HG02885 (cell line): Measurements from ENCODE around the gene TACC2.
"Not testable (repeated sequence)": the region's sequence is repeated elsewhere in the genome, so short reads cannot be mapped to it uniquely, and the experiment has no call there.

Source experiments
- ATAC-seq: cut with Tn5 transposase; IDR thresholded peaks from one replicate; pipeline ENCODE4 v1.9.1; 2021; ENCODE audit warnings: mild to moderate bottlenecking; ENCODE audit not compliant: unreplicated experiment, poor library complexity

The TACC2 gene

GRCh38 chr10:122086416-122087240, 97.7 kb downstream of the TACC2 start:
- ATAC-seq: no peak

DNA sequence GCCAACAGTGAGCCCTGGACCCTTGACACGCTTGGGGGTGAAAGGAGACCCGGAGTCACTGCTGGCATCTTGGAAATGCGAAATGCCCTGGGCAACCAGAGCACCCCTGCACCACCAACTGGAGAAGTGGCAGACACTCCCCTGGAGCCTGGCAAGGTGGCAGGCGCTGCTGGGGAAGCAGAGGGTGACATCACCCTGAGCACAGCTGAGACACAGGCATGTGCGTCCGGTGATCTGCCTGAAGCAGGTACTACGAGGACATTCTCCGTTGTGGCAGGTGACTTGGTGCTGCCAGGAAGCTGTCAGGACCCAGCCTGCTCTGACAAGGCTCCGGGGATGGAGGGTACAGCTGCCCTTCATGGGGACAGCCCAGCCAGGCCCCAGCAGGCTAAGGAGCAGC, 98.5 kb downstream of the TACC2 start:
- ATAC-seq: no peak

DNA sequence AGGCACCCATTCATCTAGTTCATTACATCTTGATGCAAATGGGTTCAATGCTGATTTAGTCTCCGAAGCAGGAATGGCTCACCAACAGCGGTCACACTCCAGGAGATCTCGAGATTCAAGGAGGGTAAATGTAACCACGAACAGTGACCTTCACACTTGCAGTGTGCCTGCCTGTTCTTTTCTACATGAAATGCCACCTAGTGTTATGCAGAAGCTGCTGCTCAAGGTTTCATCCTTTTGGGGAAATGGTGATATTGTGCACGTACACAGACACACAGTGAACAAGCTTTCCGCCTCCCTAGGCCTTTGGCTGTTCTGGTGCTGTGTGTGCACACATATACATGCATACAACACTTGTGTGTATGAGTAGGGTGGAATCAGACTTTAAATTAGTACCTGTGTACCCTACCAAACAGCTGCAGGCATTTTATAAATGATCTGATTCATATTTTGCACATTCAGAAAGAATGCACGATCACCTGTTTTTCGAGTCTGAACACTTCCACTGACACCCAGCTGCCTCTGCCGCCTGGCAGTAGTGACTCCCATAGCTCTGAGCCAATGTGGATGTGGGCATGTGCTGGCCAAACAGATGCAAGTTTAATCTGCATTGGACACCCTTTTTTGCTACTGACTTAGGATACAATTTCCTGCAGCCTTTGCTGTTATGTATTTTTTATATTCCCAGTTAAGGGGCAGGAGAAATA, 100.5 kb downstream of the TACC2 start:
- ATAC-seq: no peak

DNA sequence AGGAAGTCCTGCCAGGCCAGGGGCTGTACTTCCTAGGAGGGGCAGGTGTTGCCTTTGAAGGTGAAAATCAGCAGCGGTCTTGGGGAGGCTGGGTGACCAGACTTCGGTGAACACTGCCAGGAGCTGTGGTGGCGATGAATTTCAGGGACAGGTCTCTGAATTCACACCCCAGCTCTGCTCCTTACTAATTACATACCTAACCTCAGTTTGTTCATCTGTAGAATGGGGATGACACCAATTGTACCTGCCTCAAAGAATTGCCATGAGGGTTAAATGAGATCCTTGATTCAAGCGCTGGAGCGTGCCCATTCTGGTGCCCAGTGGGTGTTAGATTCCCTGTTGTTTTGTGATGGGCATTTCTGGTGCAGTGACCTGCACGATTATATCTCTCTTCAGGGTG, 102.8 kb downstream of the TACC2 start:
- ATAC-seq: no peak

DNA sequence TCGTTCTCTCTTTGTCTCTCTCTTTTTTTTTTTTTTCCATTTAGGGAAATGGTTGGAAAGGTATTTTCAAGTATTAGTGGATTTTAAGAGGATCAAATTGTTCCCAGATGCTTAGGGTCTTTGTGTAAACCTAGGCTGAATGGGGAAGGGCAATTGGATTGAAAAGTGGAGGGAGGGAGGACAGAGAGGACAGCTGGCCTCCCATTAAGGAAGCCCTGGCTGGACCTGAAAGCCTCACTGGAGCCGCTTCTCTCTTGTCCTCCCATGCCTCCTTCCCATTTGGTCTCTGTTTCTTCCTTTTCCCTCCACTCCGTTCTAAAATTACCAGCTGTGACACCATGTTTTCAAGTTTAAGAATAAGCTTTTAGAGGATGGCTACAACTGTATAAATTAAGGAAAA, 104.1 kb downstream of the TACC2 start:
- no peak for ATAC-seq

DNA sequence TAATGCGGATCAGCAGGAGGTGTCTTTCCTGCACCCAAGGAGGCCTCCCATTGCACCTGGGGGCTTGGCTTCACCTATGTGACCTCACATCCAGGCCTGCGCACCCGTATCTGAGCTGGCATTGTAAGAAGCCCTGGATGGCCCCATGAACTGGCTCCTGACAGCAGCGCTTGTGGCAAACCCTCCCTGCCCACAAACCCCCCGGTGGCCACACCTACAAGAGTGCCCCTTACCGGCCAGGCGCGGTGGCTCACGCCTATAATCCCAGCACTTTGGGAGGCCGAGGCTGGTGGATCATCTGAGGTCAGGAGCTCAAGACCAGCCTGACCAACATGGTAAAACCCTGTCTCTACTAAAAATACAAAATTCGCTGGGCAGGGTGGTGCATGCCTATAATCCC, 107.2 kb downstream of the TACC2 start:
- ATAC-seq: not testable (repeated sequence)

- ATAC-seq: no peak
Observed at GRCh38 chr10:122096705-122097104, 107.7 kb downstream of the TACC2 start.

GRCh38 chr10:122097935-122098334, 109.0 kb downstream of the TACC2 start:
- ATAC-seq: no peak

DNA sequence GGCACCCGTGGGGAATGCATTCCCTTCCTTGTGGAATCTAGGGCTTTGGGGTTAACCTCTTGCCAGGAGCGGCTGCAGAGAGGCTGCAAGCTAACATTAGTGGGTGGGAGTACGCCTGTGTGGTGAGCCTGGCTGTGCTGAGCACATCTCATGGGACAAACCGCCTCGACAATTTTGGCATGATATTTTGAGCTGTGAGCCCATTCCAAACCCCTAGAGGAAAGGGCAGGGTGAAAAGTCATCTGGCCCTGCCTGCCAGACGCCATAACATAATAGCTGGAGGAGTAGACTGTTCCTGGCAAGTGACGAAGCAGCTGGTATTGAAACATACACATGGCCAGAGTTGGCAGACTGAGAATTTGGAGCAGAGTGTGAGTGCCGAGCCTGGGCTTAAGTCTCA, 110.0 kb downstream of the TACC2 start:
- no peak for ATAC-seq

DNA sequence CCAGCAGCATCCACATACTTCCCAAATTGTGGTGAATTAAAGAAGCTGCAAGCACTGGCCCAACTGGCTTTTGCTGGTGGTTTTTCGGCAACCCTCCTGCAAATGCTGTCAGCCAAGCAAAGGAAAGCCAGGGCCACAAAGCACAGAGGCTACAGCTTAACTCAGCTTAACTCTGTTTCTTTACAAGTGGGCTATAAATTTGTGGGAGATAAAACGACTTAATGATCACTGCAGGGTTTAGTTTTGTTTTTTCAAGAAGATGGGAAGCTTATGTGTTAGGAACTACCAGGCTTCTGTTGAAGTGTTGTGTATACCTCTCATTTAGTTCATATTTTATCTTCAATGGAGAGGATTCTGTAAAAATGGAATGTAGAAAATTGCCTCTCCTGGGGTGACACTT, 110.6 kb downstream of the TACC2 start:
- no peak for ATAC-seq

DNA sequence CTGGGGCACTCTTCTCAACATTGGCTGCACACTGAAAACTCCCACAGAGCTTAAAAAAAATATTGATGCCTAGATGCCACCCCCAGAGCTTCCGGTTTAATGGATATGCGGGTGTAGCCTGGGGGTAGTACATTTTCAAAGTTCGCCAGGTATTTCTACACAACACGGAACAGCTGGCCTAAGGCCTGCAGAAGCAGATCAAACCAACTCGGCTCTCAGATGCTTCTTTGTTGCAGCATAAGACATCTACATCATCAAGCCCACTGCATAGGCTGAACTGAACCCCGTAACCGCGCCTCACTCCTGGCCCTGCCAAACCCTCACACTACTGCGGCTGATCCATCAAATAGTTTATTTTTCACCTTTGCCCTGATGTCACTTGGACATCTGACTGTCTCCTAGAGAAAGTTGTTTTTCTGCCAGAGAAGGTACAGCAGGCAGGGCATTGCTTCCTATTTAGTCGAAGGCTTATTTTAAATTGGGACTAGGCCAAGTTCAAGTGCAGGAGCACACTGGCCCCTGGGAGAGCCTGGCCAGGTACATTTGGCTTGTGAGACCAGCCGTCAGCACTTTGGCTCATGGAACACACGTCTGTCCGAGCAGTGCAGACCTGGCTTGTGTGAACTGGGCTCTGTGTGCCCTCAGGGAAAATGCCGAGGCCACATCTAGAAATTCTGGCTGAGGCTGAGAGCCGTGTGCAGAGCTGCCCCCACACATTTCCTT, 113.3 kb downstream of the TACC2 start:
- ATAC-seq: no peak

DNA sequence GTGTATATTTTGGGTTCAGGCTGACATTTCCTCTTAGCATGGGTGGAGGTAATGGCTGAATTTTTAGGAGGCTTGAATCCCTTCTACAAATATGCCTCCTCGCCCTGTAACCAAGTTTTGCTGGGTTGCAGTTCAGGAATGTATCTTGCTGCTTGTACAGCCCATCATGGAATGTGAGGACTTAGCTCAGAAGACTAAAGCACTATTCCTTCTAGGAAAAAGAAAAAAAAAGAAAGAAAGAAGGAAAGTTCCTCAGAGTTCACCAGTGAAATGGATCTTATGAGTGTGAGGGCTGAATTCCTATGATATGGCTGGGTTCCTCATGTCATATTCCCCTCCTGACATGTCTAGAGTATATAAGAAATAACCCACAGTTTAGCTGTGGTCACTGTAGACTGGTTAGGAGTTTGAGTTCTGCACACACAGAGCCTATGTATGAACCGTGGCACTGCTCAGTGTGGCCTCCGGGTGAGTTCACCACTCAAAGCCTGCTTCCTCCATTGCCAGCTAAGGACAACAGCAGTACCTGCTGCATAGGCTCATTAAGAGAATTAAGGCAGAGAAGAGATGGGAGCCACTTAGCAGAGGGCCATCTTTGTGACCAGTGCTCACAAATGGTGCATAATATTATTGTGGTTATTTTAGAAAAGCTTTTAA, 114.0 kb downstream of the TACC2 start:
- ATAC-seq: no peak

DNA sequence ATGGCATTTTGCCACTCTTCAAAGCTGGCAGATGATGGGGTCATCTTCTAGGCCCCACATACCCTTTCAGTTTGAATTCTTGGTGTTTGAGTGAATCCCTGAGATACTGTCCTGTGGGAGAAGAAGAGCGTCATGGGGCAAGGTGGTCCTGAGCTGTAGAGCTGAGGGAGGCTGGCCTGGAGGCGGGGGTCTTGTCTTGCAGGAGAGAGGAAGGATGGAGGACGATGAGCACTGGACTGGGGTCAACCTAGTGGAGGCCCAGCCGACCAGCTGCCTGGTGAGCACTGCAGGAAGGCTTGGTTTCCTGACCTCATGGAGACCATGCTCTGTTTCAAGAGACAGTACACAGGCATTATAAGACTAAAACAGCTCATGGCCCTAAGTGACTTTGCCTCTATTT, 114.6 kb downstream of the TACC2 start:
- no peak for ATAC-seq

GRCh38 chr10:122108786-122109185, 119.8 kb downstream of the TACC2 start:
- ATAC-seq: not testable (repeated sequence)

DNA sequence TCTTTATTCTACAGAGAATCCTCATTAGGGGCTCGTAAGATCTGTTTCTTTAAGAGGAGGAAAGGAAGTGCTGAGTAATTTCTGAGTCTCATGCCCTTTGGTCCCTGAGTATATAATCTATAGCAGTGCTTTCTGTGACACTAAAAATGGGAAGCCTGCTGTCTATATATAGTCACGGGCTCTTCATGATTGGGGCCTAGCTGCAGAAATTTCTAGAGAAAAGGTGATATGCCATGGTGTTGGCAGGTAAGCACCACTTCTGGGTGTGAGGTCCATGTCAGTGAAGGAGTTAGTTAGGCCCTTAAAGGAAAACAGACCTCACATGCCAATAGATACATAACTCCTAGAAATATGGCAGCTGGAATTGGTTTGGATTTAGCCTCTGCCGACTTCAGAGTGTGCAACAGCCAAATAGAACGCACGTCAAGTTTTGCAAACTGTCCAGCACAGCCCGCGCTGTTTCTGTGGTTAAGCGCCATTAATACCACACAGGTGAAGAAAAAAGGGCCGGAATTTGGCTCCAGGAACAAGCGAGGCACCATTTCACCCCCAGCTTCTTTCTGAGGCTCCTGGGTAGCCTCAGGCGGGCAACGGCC, 123.2 kb downstream of the TACC2 start:
- no peak for ATAC-seq

GRCh38 chr10:122112625-122113160, 123.7 kb downstream of the TACC2 start:
- ATAC-seq: no peak

DNA sequence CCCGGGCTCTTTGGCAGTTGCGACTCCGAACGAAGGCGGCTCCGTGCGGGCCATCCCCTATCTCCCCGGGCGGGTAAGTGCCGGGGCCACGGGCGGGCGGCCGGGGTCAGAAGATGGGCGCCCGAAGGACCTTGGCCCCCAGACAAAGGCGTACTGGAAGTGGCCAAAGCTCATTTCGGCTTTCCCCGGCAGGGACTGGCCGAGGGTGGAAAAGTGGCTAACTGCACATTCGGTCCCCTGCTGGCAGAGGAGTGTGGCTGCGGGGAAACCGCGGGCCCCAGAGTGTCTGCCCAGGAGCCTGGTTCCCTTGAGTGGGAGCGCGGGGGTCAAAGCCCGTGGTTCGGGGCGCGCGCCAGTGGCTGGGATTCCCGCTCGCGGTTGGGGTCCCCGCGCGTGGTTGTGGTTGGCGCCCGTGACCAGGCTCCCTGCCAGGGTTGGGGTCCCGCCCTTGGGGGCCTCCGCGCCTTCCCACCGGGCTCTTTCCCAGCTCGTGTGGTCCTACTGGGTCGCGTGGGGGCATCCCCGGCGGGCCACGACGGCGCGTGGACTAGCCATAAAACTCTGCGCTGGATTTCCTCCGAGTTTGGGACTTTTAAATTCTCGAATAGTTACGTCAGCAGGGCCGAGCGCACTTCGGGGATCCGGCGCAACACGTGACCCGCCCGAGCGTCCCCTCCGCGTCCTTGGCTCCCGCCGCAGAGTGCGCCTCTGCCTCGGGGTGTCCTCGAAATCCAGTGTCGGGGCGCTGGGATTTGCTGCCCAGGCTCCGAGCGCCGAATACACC, 124.4 kb downstream of the TACC2 start:
- no peak for ATAC-seq

GRCh38 chr10:122113945-122114747, 125.2 kb downstream of the TACC2 start:
- ATAC-seq: no peak
